ENCODE data around the gene ATP6V1B1. TPM values are rescaled to one million over a fixed set of nuclear protein-coding genes. Genes with fewer than 3 reads are reported as not detected.
"Not testable (repeated sequence)": the region's sequence is repeated elsewhere in the genome, so short reads cannot be mapped to it uniquely, and the experiment has no call there.

ATP6V1B1 gene
- total and polyA plus RNA-seq, 2 donors (not counting 1 experiment from before 2014, with no cell fraction given), result 1.0 to 2.1 TPM

GRCh38 chr2:70999362-70999761, 63.7 kb downstream of the ATP6V1B1 start:
- TF ChIP-seq EZH2 (IDR thresholded peaks at IDR 0.05; ENCODE audit: low read length, missing control alignments) (no peak), CTCF (conservative IDR thresholded peaks at IDR 0.05 in 1 of 2, IDR thresholded peaks at IDR 0.05 in 1 of 2; ENCODE audit: low read depth in 1 of 2, low read length in 2 of 2) (no peak)
- Histone ChIP-seq H3K9ac (ENCODE audit: insufficient read depth, low read length) (no peak overlapping the region), H3K4me3 (replicated peaks in 1 of 4; ENCODE audit: control extremely low read depth in 1 of 4, insufficient read depth in 1 of 4, low read depth in 3 of 4, low read length in 4 of 4) (no peak overlapping the region), H3K27me3 (ENCODE audit: control insufficient read depth, insufficient read depth, low read length) (no peaks in the 10 kb centered on the region), H3K79me2 (ENCODE audit: control insufficient read depth, insufficient read depth, low read length) (peaks cover 2% of the 10 kb centered on the region), H3K27ac (ENCODE audit: insufficient read depth, low read length) (no peak overlapping the region), H3K9me3 (ENCODE audit: control insufficient read depth, insufficient read depth, low read depth, low read length) (no peaks in the 10 kb centered on the region), H4K20me1 (ENCODE audit: control insufficient read depth, extremely low read depth, insufficient read depth, low read length) (no peaks in the 10 kb centered on the region), H2AFZ (ENCODE audit: low read length) (no peak overlapping the region), H3K4me2 (ENCODE audit: extremely low read depth, insufficient read depth, low read length) (no peak overlapping the region), H3K4me1 (ENCODE audit: control insufficient read depth, extremely low read depth, insufficient read depth, low read length) (peaks cover 3% of the 10 kb centered on the region), H3K36me3 (ENCODE audit: control insufficient read depth, insufficient read depth, low read length) (no peaks in the 10 kb centered on the region)
- DNase-seq (ENCODE audit: low read depth in 2 of 2), result no peak

- DNase-seq (ENCODE audit: low read depth in 2 of 2); H3K4me3 ChIP-seq (replicated peaks in 1 of 4; ENCODE audit: control extremely low read depth in 1 of 4, insufficient read depth in 1 of 4, low read depth in 3 of 4, low read length in 4 of 4); H3K36me3 ChIP-seq (ENCODE audit: control insufficient read depth, insufficient read depth, low read length); H3K27ac ChIP-seq (ENCODE audit: insufficient read depth, low read length); H3K27me3 ChIP-seq (ENCODE audit: control insufficient read depth, insufficient read depth, low read length); H3K9me3 ChIP-seq (ENCODE audit: control insufficient read depth, insufficient read depth, low read depth, low read length); H3K4me1 ChIP-seq (ENCODE audit: control insufficient read depth, extremely low read depth, insufficient read depth, low read length); H2AFZ ChIP-seq (ENCODE audit: low read length); H3K4me2 ChIP-seq (ENCODE audit: extremely low read depth, insufficient read depth, low read length); H3K79me2 ChIP-seq (ENCODE audit: control insufficient read depth, insufficient read depth, low read length); H4K20me1 ChIP-seq (ENCODE audit: control insufficient read depth, extremely low read depth, insufficient read depth, low read length); H3K9ac ChIP-seq (ENCODE audit: insufficient read depth, low read length): not testable (repeated sequence)
Observed at GRCh38 chr2:70999931-71000330, 64.2 kb downstream of the ATP6V1B1 start.

DNA sequence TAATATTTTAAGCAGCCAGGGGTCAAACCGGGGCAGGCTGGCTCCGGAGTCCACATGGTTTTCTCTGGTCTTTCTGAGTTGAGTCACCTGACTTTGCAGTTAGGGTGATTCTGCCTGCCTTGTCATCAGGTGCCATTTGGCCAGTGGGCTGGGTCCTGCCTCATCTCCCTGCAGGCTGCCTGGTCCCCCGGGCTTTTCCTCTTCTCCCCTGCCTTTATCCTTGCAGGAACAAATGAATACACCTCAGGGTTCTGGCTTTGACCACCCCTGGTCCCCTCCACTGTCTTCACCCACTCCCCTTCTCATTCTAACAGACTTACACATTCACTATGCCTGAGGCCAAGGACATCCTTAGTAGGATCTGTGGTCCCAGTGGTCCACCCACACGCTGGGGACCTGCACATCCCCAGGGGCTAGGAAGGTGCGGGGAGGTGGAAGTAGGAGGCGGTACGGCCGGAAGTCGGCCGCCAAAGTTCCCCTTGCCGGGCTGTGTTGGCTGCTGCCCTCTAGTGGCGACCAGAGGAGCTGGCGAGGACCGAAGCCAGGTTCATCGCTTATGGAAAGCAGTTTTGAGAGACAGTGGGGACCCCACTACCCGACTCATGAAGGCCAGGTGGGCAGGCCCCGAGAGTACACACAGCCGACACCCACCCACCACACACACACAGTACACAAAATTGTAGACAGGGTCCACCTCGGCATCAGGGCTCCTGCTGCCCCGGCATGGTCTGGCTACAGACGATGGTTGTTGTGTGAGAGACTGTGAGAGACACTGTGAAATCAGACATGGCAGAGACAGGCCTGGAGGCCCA, 65.3 kb downstream of the ATP6V1B1 start:
- Histone ChIP-seq H4K20me1 (ENCODE audit: control insufficient read depth, extremely low read depth, insufficient read depth, low read length) (no peaks in the 10 kb centered on the region), H3K36me3 (ENCODE audit: control insufficient read depth, insufficient read depth, low read length) (no peaks in the 10 kb centered on the region), H3K79me2 (ENCODE audit: control insufficient read depth, insufficient read depth, low read length) (no peaks in the 10 kb centered on the region), H3K27ac (ENCODE audit: insufficient read depth, low read length) (no peak overlapping the region), H3K4me3 (replicated peaks in 1 of 4; ENCODE audit: control extremely low read depth in 1 of 4, insufficient read depth in 1 of 4, low read depth in 3 of 4, low read length in 4 of 4) (peak overlapping the region in 2 of 4 experiments; percentile 41 to 47), H3K9ac (ENCODE audit: insufficient read depth, low read length) (no peak overlapping the region), H3K9me3 (ENCODE audit: control insufficient read depth, insufficient read depth, low read depth, low read length) (no peaks in the 10 kb centered on the region), H2AFZ (ENCODE audit: low read length) (peak overlapping the region; percentile 86), H3K4me1 (ENCODE audit: control insufficient read depth, extremely low read depth, insufficient read depth, low read length) (no peaks in the 10 kb centered on the region), H3K4me2 (ENCODE audit: extremely low read depth, insufficient read depth, low read length) (peak overlapping the region; percentile 39), H3K27me3 (ENCODE audit: control insufficient read depth, insufficient read depth, low read length) (no peaks in the 10 kb centered on the region)
- DNase-seq (ENCODE audit: low read depth in 2 of 2), result peak; percentile 45 to 67
- peak; percentile 75 to 86 for TF ChIP-seq CTCF (conservative IDR thresholded peaks at IDR 0.05 in 1 of 2, IDR thresholded peaks at IDR 0.05 in 1 of 2; ENCODE audit: low read depth in 1 of 2, low read length in 2 of 2)
- no peak for TF ChIP-seq EZH2 (IDR thresholded peaks at IDR 0.05; ENCODE audit: low read length, missing control alignments)

All from fibroblast of lung (primary cell).